WI38 (cell line): ENCODE measurements around the gene SUGCT.
"Not testable (repeated sequence)": the region's sequence is repeated elsewhere in the genome, so short reads cannot be mapped to it uniquely, and the experiment has no call there.

Experiments used
- H3K4me3 ChIP-seq: 2 replicates; pipeline ENCODE4 v1.5.1; 2011; ENCODE audit warnings: low read depth, mild to moderate bottlenecking, control low read depth, low read length
- TF ChIP-seq, protein P1 (sequence below): IDR thresholded peaks from 2 replicates; pipeline ENCODE4 v1.5.1; 2012; ENCODE audit warnings: low read depth, mild to moderate bottlenecking, control low read depth, low read length

The SUGCT gene

GRCh38 chr7:40120020-40120419, 14.8 kb upstream of the SUGCT start:
- H3K4me3 ChIP-seq: no peak overlapping the region
- TF ChIP-seq, protein P1, sequence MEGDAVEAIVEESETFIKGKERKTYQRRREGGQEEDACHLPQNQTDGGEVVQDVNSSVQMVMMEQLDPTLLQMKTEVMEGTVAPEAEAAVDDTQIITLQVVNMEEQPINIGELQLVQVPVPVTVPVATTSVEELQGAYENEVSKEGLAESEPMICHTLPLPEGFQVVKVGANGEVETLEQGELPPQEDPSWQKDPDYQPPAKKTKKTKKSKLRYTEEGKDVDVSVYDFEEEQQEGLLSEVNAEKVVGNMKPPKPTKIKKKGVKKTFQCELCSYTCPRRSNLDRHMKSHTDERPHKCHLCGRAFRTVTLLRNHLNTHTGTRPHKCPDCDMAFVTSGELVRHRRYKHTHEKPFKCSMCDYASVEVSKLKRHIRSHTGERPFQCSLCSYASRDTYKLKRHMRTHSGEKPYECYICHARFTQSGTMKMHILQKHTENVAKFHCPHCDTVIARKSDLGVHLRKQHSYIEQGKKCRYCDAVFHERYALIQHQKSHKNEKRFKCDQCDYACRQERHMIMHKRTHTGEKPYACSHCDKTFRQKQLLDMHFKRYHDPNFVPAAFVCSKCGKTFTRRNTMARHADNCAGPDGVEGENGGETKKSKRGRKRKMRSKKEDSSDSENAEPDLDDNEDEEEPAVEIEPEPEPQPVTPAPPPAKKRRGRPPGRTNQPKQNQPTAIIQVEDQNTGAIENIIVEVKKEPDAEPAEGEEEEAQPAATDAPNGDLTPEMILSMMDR: no peak

- H3K4me3 ChIP-seq: not testable (repeated sequence)
Measured at GRCh38 chr7:40122100-40122939, 12.5 kb upstream of the SUGCT start.

- H3K4me3 ChIP-seq: no peak overlapping the region
- TF ChIP-seq, protein P1: no peak
Measured at GRCh38 chr7:40122940-40123254, 11.9 kb upstream of the SUGCT start.

DNA sequence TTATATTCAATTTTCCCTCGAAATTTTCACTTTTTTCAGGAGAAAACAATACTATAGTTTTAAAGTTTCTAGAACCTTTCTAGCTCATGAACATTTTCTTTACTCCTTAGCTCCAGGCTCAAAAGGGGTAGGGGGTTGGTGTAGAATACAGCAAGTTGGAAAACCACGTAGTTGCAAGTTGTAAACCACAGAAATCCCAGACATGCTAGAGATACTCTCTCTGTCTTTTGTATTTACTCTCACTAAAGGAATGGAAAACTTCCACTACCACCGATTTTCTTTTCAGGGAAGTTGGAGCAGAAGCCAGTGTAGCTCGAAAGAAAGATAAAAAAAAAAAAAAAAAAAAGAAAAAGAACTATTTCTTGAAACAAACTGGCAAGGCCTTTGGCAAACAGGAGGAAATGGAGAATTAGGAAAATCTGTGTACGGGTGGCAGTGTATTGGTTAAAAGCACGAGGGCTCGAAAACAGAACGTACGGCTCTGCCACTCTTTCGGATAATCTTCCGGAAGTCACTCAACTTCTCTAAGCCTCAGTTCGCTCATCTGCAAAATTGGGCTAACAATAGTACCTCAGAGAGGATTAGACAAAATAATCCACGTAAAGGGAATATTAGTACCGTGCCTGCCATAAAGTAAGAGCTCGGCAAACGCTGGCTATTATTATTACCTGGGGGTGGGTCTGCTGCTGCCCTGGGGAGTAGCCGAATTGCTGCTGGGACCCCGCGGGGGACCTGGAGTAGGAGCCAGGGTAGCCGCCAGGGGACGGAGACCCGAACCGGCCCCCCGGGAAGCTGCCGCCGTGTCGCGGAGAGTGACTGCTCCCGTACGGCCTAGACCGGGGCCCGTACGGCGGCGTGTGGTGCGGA, 1.0 kb upstream of the SUGCT start:
- TF ChIP-seq, protein P1: no peak
- H3K4me3 ChIP-seq: peak overlapping the region; percentile 98

- TF ChIP-seq, protein P1: no peak
- H3K4me3 ChIP-seq: peak overlapping the region; percentile 98
Measured at GRCh38 chr7:40135317-40135610, 459 bp downstream of the SUGCT start.

DNA sequence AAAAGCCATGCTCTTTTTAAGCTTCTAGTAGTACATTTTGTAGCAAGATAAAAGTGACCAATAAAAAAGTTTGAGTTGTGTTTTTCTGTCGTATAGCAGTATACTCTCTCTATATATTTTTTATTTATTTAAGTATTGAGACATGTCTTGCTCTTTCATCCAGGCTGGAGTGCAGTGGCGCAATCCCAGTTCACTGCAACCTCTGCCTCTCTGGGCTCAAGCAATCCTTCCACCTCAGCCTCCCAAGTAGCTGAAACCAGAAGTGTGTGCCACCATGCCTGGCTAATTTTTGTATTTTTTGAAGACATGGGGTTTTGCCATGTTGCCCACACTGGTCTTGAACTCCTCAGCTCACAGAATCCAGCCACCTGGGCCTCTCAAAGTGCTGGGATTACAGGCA, 2.8 kb downstream of the SUGCT start:
- H3K4me3 ChIP-seq: no peak overlapping the region
- TF ChIP-seq, protein P1: no peak

DNA sequence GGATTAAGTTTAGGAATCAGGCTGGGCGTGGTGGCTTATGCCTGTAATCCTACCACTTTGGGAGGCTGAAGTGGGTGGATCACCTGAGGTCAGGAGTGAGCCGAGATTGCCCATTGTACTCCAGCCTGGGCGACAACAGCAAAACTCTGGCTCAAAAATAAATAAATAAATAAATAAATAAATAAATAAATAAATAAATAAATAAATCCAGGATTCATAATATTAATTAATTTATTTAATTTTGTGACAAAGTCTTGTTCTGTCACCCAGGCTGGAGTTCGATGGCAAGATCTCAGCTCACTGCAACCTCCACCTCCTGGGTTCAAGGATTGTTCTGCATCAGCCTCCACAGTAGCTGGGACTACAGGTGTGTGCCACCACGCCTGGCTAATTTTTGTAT, 4.2 kb downstream of the SUGCT start:
- TF ChIP-seq, protein P1: no peak
- H3K4me3 ChIP-seq: no peak overlapping the region

GRCh38 chr7:40139891-40140290, 5.1 kb downstream of the SUGCT start:
- H3K4me3 ChIP-seq: not testable (repeated sequence)

DNA sequence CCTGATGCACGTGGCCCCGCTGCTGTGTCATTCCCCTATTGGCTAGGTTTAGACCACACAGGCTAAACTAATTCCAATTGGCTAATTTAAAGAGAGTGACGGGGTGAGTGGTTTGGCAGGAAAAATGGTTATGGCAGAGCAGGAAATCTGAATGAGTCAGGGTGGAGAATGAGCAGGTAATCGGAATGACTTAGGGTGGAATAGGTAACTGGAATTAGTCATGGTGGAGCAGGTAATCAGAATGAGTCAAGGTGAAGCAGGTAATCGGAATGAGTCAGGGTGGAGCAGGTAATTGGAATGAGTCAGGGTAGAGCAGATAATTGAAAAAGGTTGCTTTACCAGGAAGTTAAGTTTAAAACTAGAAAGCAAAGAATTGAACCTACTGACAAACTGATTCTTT, 7.1 kb downstream of the SUGCT start:
- H3K4me3 ChIP-seq: not testable (repeated sequence)

- H3K4me3 ChIP-seq: not testable (repeated sequence)
Measured at GRCh38 chr7:40145596-40146130, 10.9 kb downstream of the SUGCT start.
